AML-193 (cell line): ENCODE data around the gene MAP3K20.
"Not testable (repeated sequence)": the region's sequence is repeated elsewhere in the genome, so short reads cannot be mapped to it uniquely, and the experiment has no call there.

Experiments
- DNase-seq, 2 experiments: peaks; one replicate each; lab custom pipeline; 2025; lab: John Stamatoyannopoulos, UW

MAP3K20 gene

DNA sequence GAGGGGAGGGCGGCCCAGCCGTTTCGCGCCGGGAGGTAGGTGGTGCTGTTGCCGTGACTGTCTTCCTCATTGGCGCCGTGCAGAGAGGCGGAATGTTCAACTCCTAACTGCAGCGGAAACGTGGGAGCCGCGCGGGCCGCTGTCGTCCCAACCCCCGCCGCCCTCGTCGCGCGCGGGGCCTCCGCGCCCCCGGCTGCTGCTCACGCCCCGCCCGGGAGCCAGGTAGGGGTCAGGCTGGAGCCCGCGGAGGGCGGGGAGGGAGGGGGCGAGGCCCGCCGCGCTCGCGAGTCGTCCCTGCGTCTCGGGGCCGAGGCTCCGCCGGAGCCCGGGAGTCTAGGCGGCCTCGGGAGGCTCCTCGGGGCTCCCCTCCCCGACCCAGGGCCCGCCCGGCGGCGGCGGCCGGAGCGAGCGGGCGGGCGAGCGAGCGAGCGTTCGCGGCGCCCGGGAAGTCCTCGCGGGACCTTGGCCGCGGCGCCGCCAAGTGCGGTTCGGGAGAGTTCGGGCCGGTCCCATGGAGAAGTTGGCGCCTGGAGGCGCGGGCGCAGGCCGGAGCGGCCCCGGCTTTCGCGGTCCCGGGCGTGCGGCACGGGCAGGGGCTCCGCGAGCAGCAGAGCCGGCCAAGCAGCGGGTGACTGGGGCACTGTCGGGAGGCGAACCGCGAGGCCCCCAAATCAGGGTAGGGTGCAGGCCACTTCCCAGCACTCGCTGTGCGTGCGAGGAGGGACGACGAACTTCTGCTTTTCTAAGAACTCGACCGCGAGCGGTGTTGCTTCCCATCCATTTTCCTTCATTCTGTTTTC, at the start of gene MAP3K20:
Gene MAP3K20, plus strand, starts transcription at position 66 of the 800 bp plus-strand sequence. CDS start 15,186 bp downstream, outside the sequence.
- DNase-seq = no peak

DNA sequence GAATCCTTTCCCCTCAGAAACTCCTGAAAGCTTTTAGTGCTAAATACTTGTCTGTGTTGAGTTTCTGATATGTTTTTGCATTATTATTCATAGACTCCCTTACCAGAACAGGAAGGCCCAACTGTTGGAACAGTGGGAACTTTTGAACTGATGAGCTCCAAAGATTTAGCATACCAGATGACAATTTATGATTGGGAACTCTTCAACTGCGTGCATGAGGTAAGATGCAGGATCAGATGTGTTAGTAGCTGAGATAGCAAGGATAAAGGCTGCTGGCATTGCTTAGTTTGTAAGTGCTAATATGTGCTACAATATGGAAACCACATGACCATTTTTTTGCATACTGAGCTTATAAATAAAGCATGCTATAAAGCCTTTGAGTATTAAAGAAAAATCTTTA, 49.2 kb upstream of the MAP3K20 start:
- DNase-seq = no peak

DNA sequence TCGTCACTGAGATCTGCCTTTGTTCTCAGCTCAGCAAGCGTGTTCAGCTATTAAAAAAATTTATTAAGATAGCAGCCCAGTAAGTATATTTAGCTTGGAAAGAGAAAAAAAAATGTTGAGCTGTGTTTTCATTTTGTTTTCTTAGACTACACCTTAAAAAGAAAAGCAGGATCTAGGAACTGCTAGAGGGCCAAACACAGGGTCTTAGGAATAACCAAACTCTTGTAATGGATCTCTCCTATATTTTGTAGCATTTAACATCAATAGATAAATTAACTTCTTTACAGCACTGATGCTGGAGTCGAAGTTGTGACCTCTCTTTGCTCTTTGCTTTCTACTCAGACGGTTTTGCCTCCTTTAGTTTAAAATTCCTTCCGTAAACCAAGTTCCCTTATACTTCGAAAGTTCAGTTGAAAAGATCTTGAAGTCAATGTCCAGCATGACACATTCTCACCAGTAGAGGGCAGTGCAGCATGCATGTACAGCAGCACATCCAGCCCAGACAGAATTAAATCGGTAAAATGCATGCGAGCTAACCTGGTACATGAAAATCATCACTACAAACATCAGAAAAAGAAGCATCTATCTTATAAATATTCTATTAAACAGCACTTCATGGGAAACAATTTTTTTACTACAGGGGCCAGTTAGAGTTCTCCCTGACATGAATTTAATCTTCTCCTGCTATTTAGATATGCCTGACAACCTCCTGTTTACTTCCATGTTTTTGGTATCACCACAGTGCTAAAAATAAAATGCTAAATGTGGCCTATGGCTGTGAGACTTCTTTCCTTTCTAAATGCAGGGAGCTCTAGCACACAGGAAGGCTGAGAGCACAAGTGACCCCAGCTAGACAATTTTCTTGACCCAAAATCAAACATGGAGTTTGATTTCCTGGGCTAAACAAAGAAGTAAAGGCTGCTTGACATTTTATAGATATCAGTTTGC, 48.2 kb upstream of the MAP3K20 start:
- peak; percentile 69 to 71 for DNase-seq

DNA sequence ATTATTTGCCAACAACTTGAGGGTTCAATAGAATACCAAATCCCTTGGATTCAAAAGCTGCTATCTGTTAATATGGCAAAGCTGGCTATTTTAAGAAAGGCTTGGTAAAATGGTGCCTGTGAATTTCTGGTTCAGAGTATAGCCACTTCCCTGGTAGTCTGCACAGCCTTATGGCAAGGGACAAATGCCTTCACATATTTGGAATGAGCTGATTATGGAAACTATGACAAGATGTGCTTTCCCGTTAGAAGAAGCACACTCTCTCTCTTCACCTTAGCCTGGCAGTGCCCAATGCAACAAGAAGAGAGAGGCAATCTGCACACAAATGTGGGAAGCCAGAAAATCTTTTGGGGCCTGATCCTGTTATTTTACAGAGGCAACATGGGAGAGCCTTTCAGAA, 47.5 kb upstream of the MAP3K20 start:
- DNase-seq = no peak

DNA sequence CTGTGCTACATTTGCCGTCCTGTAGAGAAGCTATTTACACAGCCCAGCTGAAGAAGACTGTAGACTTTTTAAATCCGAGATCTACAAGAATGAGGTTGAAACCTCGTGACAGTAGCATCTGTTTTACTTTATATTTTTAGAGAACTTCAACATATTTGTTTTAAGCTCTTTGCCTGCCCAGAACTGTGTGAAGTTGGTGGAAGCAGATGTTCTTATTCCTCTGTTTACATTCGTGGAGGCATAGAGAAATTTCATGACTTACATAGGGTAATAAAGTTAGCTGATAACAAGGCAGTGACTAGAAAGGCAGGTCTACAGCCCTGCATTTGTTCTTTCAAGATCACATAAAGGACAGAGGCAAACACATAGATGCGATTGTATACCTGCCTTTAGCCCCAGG, 47.0 kb upstream of the MAP3K20 start:
- no peak for DNase-seq

DNA sequence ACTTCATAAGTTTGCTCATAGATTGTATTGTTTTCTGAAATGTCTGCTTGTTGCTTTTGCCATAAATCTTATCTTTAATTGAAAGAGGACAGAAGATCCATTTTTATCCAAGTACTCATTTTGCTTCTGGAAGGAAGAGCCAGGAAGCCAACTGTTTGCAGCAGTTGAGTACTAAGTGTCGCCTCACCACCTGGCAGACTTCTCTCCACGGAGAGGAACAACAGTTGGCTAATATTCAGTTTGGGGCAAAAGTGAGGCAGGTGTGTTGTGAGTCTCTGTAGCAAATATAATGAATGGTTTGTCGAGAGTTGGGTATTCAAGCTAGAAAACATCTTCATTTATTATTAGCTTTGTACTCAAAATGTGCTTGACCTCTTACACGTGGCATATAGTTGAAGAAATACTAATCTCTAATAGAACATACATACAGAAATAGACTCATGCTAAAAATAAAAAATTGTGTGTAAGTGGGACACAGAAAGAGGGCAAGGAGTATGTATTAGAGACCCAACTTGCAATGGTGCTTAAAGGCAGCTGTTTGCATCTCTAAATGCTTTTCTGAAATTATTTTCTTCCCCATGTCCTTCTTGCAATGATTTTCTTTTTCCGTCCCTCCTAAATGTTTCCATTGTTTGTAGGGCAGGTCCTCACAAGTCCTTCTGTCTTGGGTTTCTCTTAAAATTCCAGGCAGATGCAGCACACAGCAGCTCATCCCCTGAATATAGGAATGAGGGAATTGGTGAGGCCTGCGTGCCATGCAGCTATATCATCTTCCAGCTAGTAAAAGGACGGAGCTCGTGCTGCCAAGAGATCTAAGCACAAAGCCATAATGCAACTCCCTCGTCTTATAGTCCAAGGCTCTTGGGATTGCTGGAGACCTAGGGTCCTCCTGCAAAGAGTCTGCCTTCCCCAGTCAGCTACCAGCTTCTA, 44.8 kb upstream of the MAP3K20 start:
- DNase-seq = no peak

DNA sequence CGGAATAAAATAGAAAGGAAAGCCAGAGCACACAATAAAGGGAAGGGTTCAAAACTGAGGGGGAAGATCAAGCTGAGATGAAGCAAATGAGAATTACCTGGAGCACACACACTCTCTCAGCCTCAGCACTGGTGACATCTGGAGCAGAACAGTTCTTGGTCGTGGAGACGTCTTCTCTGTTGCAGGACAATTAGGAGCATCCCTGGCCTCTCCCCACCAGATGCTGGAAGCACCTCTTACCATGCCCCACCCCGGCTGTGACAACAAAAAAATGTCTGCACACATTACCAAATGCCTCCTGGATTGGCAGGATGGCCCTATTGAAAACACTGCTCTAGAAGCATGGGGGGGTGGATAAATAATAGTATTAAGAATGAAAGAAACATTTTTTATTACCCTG, 43.6 kb upstream of the MAP3K20 start:
- no peak for DNase-seq

DNA sequence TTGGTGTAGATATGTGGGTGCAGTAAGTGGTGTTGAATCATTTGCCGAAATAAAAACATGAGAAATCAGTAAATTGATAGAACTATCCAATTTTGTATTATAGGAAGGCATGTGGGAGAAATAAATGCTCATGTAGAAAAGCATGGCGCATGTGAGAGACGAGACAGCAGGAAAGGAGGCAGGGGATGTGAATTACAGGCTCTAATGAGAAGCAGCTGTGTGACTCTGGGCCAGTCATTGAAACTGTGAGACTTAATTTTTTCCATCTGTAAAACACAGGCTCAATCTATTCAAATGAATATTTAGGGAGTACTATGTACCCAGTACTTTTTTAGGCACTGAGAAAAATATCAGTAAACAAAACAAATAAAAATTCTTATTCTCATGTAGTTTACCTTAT, 42.6 kb upstream of the MAP3K20 start:
- no peak for DNase-seq

DNA sequence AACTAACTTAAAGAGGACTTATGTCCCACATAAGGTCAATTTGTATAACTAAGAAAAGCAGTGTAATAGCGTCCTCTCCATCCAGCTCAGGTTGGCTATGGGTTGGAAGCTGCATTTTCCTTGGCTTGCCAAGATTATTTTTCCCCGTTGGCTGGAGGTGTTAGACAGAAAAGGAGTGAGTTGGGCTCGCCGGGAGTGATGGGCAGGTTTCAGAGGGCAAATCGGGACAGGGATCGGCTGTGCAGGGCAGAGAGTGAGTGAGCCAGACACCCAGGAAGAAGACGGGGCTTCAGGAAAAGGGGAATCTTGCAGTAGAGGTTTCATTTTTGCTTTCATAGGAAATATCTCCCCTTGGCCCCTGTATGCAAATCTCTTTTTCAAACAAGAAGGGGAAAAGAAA, 41.5 kb upstream of the MAP3K20 start:
- DNase-seq = no peak

DNA sequence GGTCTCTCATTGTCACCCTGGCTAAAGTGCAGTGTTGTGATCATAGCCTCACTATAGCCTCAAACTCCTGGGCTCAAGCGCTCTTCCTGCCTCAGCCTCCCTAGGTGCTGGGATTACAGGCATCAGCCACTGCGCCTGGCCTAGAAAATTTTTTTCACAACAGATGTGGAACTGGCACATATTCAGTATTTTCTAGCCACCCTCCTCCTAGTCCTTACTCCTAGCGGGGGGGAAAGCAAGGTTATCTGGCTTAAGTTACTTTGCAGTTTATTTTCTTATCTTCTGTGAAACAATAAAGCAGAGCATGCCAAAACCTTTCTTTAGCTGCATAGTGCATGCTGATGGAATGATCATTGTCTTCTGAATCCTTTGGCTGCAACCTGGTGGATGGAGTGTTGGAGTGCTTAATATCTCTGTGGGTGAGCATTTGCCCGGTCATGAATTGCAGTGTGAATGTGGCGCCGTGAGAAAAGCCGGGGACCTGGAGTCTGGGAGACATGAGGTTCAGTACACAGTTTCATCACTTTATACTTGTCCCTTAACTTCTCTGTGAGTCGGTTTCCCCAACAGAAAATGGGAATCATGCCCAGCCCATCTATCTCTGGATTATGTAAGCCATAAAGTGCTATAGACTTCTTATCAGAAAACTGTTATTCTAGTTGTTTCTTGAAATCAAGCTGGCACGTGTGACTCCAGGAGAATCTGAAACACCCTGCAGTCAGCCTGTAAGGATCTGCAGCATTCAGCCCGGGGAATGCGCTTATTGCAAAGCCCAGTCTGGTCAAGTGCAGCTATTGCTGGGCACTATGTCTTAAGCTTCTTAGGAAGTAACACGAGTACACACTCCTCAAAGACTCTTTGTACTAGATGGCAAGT, 38.2 kb upstream of the MAP3K20 start:
- DNase-seq = no peak

DNA sequence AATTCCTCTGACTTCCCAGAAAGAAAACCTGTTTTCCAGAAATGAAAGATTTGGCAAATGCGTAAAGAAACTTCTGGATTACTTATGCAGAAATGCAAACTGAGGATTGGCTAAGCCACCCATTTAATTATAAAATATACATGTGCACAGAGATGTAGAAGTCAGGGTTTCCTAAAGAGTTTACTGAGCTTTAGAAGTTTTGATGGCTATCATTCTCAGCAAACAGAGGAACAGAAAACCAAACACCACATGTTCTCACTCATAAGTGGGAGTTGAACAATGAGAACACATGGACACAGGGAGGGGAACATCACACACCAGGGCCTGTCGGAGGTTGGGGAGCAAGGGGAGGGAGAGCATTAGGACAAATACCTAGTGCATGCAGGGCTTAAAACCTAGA, 37.4 kb upstream of the MAP3K20 start:
- DNase-seq = not testable (repeated sequence)

DNA sequence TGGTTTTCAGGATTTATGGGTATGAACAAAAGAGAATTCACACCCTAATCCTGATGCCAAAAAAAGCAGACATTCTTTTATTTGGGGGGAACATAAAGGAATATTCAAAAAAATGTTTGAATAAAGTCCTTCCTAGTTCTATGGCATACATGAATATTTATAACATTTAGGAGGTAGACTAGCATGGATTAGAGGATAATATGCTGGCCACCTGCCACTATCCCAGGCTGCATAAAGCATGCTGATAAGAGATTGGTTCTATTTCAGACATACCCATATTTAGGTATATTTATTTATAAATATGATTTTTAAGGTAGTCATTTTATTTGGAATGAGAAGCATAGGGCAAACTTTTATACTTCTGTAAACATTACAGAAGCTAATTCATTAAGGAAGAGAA, 34.9 kb upstream of the MAP3K20 start:
- no peak for DNase-seq

DNA sequence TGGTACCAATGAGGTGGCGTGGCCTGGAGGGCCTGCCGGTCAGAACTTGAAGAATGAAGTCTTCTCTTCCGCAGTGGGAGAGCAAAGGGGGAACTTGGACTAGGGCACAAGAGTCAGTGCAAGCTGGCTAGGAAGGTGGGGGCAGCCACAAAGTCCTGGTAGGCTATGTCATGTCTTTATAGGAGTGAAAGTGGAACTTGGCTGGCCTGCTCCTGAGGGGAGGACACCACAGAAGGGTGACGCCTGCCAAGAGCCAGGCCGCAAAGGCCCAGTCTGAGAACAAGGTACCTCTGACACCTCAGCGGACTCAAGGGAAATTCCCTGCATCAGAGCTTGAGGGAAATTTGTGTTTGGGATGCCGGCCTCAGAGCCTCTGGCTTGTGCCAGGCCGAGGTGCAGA, 32.2 kb upstream of the MAP3K20 start:
- no peak for DNase-seq

DNA sequence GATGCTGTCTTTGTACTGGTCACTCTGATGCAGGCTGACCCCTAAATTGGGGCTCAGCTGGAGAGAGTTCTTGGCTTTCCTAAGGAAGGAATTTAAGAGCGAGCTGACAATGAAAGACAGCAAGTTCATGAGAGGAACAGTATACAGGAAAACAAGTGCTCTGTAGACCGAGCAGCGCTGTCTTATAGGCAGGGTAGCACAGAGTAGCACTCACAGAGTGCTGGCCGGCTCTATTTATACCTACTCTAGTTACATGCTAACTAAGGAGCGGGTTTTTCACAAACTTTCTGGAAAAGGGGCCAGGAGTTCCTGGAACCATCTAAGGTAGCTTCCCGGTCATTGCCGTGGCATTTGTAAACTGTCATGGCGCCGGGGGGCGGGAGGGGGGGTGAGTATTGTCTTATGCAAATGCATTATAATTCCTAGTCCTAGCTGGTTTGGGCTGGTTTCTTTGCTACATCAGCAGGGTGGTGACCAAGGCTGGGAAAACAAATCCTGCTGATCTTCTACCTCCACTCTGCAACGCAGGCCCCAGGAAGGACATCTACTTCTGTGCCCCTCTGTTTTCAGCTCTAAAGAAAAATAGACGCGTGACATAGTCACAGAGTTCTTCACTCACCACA, 31.6 kb upstream of the MAP3K20 start:
- DNase-seq = no peak

DNA sequence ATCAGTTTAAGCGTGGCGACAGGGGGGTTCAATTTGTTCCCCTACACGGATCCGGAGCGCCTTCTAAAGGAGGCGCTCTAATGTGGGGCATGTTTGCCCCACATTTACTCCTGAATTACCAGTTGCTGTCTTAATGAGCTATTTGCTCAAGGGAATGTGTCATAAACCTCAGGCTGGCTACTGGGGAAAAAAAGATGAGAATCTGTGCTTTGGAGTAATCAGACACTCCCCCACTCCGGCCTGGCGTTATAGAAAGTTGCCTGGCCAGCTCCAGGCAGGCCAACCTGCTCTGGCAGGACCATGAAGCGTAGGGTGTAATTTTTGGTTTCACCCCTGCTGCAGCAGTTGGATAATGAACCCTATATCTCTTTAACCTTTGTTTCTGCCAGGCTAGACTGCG, 31.0 kb upstream of the MAP3K20 start:
- no peak for DNase-seq

DNA sequence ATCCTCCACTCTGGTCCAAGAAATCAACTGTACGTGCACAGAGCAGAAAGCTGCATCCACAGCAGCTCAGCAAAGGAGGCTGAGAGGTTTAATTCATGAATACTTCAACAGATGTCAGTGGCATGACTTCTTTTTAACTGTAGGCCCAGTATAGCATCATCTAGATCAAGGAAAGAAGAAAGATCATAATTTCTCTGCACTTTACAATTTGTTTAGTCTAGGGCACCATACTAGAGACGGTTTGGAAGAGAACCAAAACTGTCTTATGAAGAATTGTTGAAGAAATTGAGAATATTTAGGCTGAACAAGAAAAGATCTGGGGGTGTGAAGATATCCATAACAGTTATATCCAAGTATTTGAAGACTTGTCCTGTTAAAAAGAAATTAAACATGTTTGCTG, 30.5 kb upstream of the MAP3K20 start:
- DNase-seq = no peak

DNA sequence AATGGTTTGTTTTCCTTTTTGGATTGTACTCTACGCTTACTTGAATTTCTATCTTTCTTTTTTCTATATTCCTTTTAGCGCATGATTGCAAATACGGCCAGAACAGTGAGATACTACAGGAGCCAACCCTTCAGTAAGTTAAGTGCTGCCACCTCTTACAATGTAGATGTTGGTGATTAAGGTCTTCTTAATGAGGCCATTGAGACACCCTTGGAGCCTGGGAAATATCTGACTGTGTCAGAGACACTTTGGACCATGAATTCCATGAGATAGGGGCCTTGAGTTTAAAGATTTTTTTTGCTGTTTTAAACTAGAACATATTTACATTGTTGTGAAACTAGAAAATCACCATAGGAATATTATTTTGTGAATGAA, 27.1 kb upstream of the MAP3K20 start:
- DNase-seq = no peak

DNA sequence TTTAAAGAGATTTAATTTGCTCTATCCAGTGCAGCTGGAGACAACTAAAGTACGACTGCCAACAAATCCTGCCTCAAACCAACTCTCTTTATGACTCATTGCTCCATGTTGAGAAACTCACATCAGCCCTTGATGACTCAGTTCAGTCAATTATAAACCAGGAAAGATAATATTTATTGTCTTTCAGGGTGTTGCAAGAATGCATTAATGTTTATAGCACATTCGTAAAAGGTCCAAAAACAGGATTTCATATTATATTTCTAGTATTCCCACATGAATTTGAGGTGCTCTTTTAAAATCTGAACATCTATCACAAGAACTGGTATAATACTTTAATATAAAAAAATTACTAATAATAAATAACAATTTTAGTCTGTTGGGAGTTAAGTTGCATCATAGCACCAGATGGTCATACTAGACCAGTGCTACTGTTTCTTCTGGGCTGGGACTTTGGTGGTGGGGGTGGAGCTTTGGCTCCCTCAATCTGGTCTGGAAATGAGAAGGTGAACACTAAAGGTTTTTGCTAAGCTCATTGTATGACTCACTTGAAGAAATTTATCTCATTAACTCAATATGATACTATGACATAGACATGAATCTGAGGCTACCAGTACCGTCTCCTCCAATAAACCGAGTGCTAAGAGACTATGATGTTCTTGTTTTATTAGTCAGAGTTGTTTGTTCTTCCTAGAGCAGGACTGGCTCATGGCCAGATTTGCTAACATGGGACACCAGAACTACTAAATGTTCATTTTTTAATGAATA, 26.6 kb upstream of the MAP3K20 start:
- DNase-seq = peak; percentile 74

DNA sequence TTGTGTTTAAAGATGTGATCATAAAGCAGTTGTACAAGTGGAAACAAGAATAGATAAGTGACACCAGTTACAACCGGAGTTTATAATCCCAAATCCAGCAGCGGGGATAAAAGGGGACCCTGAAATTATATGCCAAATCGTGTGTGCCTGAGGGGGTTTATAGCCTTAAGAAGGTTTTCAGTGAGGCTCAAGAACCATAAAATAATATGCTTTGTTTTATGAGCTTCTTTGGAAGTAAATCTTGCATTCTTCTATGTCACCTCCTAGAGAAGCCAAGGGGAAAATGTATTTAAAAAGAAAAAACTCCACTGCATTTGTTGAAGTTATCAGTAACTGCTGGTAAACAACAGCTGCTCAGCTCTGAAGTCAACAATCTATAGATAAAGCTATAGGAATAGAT, 25.8 kb upstream of the MAP3K20 start:
- DNase-seq = no peak

DNA sequence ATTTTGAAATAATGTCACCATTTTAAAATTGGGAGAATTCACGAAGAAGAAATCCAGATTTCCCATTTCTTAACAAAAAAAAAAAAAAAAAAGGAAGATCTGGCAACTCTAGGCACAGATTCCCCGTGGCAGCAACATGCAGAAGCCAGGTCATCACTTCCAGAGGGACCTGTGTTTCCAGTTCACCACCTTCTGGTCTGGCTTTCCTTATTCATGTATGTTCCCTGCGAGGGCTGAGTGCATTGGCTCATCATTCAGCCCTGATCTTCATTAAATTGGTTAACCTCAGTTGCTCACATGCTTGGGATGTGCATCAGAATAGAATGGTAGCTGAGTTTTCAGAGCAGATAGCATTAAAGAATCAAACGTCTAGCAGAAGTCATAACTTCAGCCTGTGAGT, 25.0 kb upstream of the MAP3K20 start:
- DNase-seq = no peak
